ENCODE data around the gene FADD.

- TF ChIP-seq CTCF (IDR thresholded peaks at IDR 0.05) (no peak), POLR2A (IDR thresholded peaks at IDR 0.05) (no peak)
Measured at GRCh38 chr11:70233034-70233433, 29.9 kb downstream of the FADD start.

Data from gastroesophageal sphincter (tissue), 3 donors.